MCF 10A (cell line): ENCODE data around the gene MAPK6. TPM values are rescaled to one million over a fixed set of nuclear protein-coding genes. Genes with fewer than 3 reads are reported as not detected.
A peak's percentile ranks its signal among the peaks of the same experiment; 100 is the strongest.

Experiments
- BruUV-seq: library from RNA; stranded (reverse); fragments of 400-500 nt; replicated peaks from 2 replicates; lab custom pipeline; 2021; lab: Mats Ljungman, UMichigan
- CTCF ChIA-PET: fragments of 300-600 bp; sonication (Branson Sonifier 250); formaldehyde crosslinking; extraction: SDS; loops from one replicate; lab custom pipeline; 2021; ENCODE audit warnings: antibody characterized with exemption, inconsistent platforms; lab: Yijun Ruan, JAX
- POLR2A ChIA-PET: fragments of 300-600, 350-650 bp; sonication (Branson Sonifier 250); formaldehyde crosslinking; extraction: SDS; loops from one replicate; lab custom pipeline; 2020; ENCODE audit warnings: antibody characterized with exemption, inconsistent platforms; lab: Yijun Ruan, JAX
- DNase-seq: peaks from one replicate; pipeline ENCODE4 v3.0.0-alpha.2; 2018; ENCODE audit not compliant: unreplicated experiment
- H3K27ac Mint-ChIP-seq: one replicate; pipeline ENCODE4 v1.8.0; 2022; ENCODE audit warnings: mild to moderate bottlenecking, low read depth, mixed read lengths; ENCODE audit not compliant: unreplicated experiment
- H3K27me3 Mint-ChIP-seq: one replicate; pipeline ENCODE4 v1.8.0; 2022; ENCODE audit warnings: mixed read lengths; ENCODE audit not compliant: insufficient read depth, unreplicated experiment
- H3K36me3 Mint-ChIP-seq: one replicate; pipeline ENCODE4 v1.8.0; 2022; ENCODE audit warnings: mild to moderate bottlenecking, moderate library complexity, mixed read lengths; ENCODE audit not compliant: insufficient read depth, unreplicated experiment
- H3K4me1 Mint-ChIP-seq: one replicate; pipeline ENCODE4 v1.8.0; 2022; ENCODE audit warnings: mixed read lengths; ENCODE audit not compliant: insufficient read depth, unreplicated experiment
- H3K4me3 Mint-ChIP-seq: one replicate; pipeline ENCODE4 v1.8.0; 2022; ENCODE audit warnings: mild to moderate bottlenecking, moderate library complexity, mixed read lengths; ENCODE audit not compliant: unreplicated experiment
- H3K9me3 Mint-ChIP-seq: one replicate; pipeline ENCODE4 v1.8.0; 2022; ENCODE audit warnings: mixed read lengths; ENCODE audit not compliant: unreplicated experiment
- intact Hi-C: fragments of 100-400 bp; cut with micrococcal nuclease; formaldehyde crosslinking; loops from 2 replicates; pipeline ENCODE4 v1.14.1; 2022
- total RNA-seq: library from RNA; stranded (reverse); gene quantifications from 2 replicates; pipeline ENCODE4 v1.2.3, GENCODE V29; 2022
- TF ChIP-seq, protein P1 (sequence below): fragments of 200-600 bp; IDR thresholded peaks from one replicate; pipeline ENCODE4 v1.8.0; 2022; ENCODE audit warnings: antibody characterized with exemption, mild to moderate bottlenecking; ENCODE audit not compliant: unreplicated experiment

Gene MAPK6
- total RNA-seq, 1 experiment from 2014 or later, result 106 TPM

DNA sequence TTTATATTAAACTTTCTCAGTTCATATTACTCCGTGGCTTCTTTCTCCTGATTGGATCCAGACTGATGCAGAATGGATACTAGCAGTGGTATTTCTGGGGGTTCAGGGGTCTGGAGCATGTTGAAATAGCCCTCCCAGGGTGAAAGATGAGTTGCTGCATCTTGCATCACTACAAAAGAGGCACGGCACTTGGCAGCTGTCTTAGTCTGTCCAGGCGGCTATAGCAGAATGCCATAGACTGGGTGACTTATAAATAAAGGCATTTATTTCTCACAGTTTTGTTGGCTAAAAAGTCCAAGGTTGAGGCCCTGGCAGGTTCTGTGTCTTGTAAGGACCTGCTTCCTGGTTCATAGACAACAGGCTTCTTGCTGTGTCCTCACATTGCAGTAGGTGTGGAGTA lies 94.2 kb downstream of the MAPK6 start:
- TF ChIP-seq, protein P1, sequence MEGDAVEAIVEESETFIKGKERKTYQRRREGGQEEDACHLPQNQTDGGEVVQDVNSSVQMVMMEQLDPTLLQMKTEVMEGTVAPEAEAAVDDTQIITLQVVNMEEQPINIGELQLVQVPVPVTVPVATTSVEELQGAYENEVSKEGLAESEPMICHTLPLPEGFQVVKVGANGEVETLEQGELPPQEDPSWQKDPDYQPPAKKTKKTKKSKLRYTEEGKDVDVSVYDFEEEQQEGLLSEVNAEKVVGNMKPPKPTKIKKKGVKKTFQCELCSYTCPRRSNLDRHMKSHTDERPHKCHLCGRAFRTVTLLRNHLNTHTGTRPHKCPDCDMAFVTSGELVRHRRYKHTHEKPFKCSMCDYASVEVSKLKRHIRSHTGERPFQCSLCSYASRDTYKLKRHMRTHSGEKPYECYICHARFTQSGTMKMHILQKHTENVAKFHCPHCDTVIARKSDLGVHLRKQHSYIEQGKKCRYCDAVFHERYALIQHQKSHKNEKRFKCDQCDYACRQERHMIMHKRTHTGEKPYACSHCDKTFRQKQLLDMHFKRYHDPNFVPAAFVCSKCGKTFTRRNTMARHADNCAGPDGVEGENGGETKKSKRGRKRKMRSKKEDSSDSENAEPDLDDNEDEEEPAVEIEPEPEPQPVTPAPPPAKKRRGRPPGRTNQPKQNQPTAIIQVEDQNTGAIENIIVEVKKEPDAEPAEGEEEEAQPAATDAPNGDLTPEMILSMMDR, result no peak
- Mint-ChIP-seq H3K36me3 (peaks cover 4% of the 10 kb centered on the region), H3K9me3 (no peaks in the 10 kb centered on the region), H3K27ac (no peak overlapping the region), H3K4me3 (no peak overlapping the region), H3K4me1 (peaks cover 5% of the 10 kb centered on the region), H3K27me3 (no peaks in the 10 kb centered on the region)
- POLR2A ChIA-PET, result interaction anchor here (0.9 to 1.1 kb wide), 3 partner anchors 18 to 46 kb away, joined by 3 to 4 read pairs (median 4); no protein-coding TSS in a partner anchor
- DNase-seq, result peak; percentile 21
- BruUV-seq, result no TSS peak
- intact Hi-C loops, result no loop called here
- CTCF ChIA-PET, result no interaction called here

DNA sequence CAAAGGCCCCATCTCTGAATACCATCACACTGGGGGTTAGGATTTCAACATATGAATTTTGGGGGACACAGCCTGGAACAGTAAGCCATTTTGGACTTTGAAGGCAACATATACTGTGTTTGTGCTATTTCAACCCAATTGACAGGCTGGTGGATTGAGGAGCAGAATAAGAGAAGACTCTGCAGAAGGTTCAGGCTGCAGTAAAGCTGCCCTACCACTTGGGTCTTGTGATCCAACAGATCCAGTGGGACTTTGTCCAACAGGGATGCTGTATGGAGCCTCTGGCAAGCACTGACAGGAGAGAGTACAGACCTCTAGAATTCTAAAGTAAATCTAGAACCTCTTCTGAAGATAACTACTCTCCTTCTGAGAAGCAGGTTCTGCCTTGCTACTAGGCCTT lies 94.7 kb downstream of the MAPK6 start:
- Mint-ChIP-seq H3K9me3 (no peaks in the 10 kb centered on the region), H3K4me3 (no peak overlapping the region), H3K27ac (no peak overlapping the region), H3K27me3 (no peaks in the 10 kb centered on the region), H3K36me3 (peaks cover 4% of the 10 kb centered on the region), H3K4me1 (peaks cover 5% of the 10 kb centered on the region)
- ChIA-PET POLR2A (interaction anchor here (0.7 to 1.8 kb wide), 6 partner anchors 9 to 47 kb away, joined by 3 to 5 read pairs (median 4); no protein-coding TSS in a partner anchor), CTCF (no interaction called here)
- BruUV-seq, result no TSS peak
- TF ChIP-seq, protein P1, result no peak
- no peak for DNase-seq
- intact Hi-C loops, result no loop called here

DNA sequence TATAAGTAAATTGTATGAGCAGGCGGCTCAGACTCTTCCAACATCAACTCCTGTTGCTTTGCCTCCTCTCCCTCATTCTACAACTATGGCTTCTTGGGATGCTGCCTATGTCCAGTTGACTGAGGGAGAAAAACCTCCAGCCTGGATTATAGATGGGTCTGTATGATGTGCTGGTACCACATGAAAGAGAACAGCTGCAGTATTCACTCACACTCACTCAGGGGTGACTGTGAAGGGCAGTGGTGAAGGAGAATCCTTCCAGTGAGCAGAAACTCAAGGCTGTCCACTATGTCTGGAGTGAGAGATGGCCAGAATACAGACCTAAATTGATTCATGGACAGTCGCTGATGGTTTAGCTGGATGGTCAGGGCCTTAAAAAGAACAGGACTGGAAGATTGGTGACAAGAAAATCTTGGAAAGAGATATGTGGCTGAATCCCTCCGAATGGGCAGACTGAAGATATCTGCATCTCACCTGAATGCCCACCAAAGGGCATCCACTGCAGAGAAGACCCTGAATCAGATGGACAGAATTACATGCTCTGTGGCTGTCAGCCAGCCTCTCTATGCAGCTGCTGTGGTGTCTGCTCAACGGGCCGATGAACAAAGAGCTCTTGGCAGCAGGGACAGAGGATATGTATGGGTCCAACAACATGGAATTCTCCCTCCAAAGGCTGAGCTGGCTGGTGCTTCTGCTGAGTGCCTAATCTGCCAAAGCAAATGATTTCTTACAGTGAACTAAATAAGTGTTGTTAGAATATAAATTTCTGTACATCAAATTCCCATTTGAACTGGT lies 95.4 kb downstream of the MAPK6 start:
- intact Hi-C loops, result no loop called here
- H3K9me3 Mint-ChIP-seq, result no peaks in the 10 kb centered on the region

More for the DNA sequence above, 95.4 kb downstream of the MAPK6 start:
- peaks cover 5% of the 10 kb centered on the region for H3K4me1 Mint-ChIP-seq
- POLR2A ChIA-PET, result interaction anchor here (0.6 to 2.0 kb wide), 10 partner anchors 8 to 95 kb away, joined by 3 to 6 read pairs (median 4); no protein-coding TSS in a partner anchor
- H3K4me3 Mint-ChIP-seq, result no peak overlapping the region
- peaks cover 4% of the 10 kb centered on the region for H3K36me3 Mint-ChIP-seq
- BruUV-seq, result no TSS peak
- CTCF ChIA-PET, result interaction anchor here (0.6 to 1.0 kb wide), 5 partner anchors 14 to 43 kb away, joined by 3 to 7 read pairs (median 3); no protein-coding TSS in a partner anchor
- TF ChIP-seq, protein P1, result no peak
- no peak for DNase-seq
- no peaks in the 10 kb centered on the region for H3K27me3 Mint-ChIP-seq
- no peak overlapping the region for H3K27ac Mint-ChIP-seq
